B cell (primary cell): ENCODE measurements around the gene TNFRSF1A. TPM values are rescaled to one million over a fixed set of nuclear protein-coding genes. Genes with fewer than 3 reads are reported as not detected.

Source experiments
- ATAC-seq: fragments of 200-7000 bp; cut with Tn5 transposase; one replicate; pipeline ENCODE4 v1.10.0; 2021; ENCODE audit warnings: low read depth, mild to moderate bottlenecking, moderate number of reproducible peaks, moderate library complexity
- CTCF ChIA-PET: fragments of 350-600 bp; sonication (Branson Sonifier 250); formaldehyde crosslinking; loops from one replicate; lab custom pipeline; 2021; ENCODE audit warnings: antibody characterized with exemption, inconsistent platforms; lab: Charles Lee
- POLR2A ChIA-PET: fragments of 350-600 bp; sonication (Branson Sonifier 250); formaldehyde crosslinking; loops from one replicate; lab custom pipeline; 2021; ENCODE audit warnings: antibody characterized with exemption; lab: Charles Lee
- DNase-seq: peaks from one replicate; pipeline ENCODE4 v3.0.0; 2013
- H2AFZ ChIP-seq: 2 replicates; pipeline ENCODE4 v1.6.1; 2012; ENCODE audit warnings: mild to moderate bottlenecking, low read depth, low read length; ENCODE audit not compliant: insufficient read depth, poor library complexity, severe bottlenecking
- H3K27ac ChIP-seq, 2 donors: 1 replicate in 1 of 2; 2 replicates in 1 of 2; pipeline ENCODE4 v1.5.1; 2012 to 2013; ENCODE audit warnings: low read length in 2 of 2, mild to moderate bottlenecking in 2 of 2, moderate library complexity in 1 of 2
- H3K27me3 ChIP-seq, 4 experiments: fragments of 200-600 bp in 1 of 4; sonication (generic) in 1 of 4; replicated peaks in 1 of 4; 1 replicate in 2 of 4; 2 replicates in 2 of 4; pipeline versions ENCODE4 v1.6.1 to v1.7.0; 2013 to 2016; ENCODE audit warnings: low read length in 3 of 4, mild to moderate bottlenecking in 2 of 4, mixed read lengths in 1 of 4, moderate library complexity in 1 of 4; ENCODE audit not compliant: insufficient read depth in 4 of 4, control insufficient read depth in 3 of 4; ENCODE audit errors: control extremely low read depth in 1 of 4
- H3K36me3 ChIP-seq, 2 experiments: replicated peaks in 1 of 2; 1 replicate in 1 of 2; 2 replicates in 1 of 2; pipeline versions ENCODE4 v1.6.1 to v1.7.1; 2013; ENCODE audit warnings: low read length in 1 of 2; ENCODE audit not compliant: insufficient read depth in 2 of 2, control insufficient read depth in 1 of 2; ENCODE audit errors: control extremely low read depth in 1 of 2, extremely low read depth in 1 of 2
- H3K4me1 ChIP-seq, 2 donors: fragments of 200-600 bp in 1 of 2; sonication (generic) in 1 of 2; 1 replicate in 1 of 2; 2 replicates in 1 of 2; pipeline versions ENCODE4 v1.5.1 to v1.6.1; 2013 to 2017; ENCODE audit warnings: low read length in 2 of 2; ENCODE audit not compliant: control insufficient read depth in 2 of 2, insufficient read depth in 2 of 2
- H3K4me2 ChIP-seq: replicated peaks from 2 replicates; pipeline ENCODE3; 2012; ENCODE audit warnings: mild to moderate bottlenecking, low read depth, low read length; ENCODE audit not compliant: poor library complexity, severe bottlenecking
- H3K4me3 ChIP-seq, 5 experiments: fragments of 200-600 bp in 1 of 5; sonication (generic) in 1 of 5; 1 replicate in 3 of 5; 2 replicates in 2 of 5; pipeline versions ENCODE4 v1.5.1 to v1.7.0; 2011 to 2016; ENCODE audit warnings: low read length in 4 of 5, mild to moderate bottlenecking in 4 of 5, low read depth in 2 of 5, control low read depth in 1 of 5, moderate library complexity in 1 of 5; ENCODE audit not compliant: insufficient read depth in 1 of 5; ENCODE audit errors: control extremely low read depth in 1 of 5, extremely low read depth in 1 of 5
- H3K79me2 ChIP-seq: fragments of 200-600 bp; sonication (generic); one replicate; pipeline ENCODE4 v1.6.0; 2016; ENCODE audit warnings: low read length; ENCODE audit not compliant: control insufficient read depth, insufficient read depth
- H3K9ac ChIP-seq: fragments of 200-600 bp; sonication (generic); 2 replicates; pipeline ENCODE4 v1.6.1; 2017; ENCODE audit warnings: mild to moderate bottlenecking, low read length, moderate library complexity
- H3K9me3 ChIP-seq, 3 donors: one replicate each; pipeline versions ENCODE4 v1.6.1 to v1.7.1; 2013; ENCODE audit warnings: low read length in 2 of 3; ENCODE audit not compliant: control insufficient read depth in 2 of 3, insufficient read depth in 1 of 3; ENCODE audit errors: control extremely low read depth in 1 of 3
- H4K20me1 ChIP-seq: 2 replicates; pipeline ENCODE4 v1.6.0; 2012; ENCODE audit warnings: mild to moderate bottlenecking, low read length; ENCODE audit not compliant: insufficient read depth, control insufficient read depth, poor library complexity, severe bottlenecking
- H3K27ac Mint-ChIP-seq: one replicate; pipeline ENCODE4 v1.8.0; 2021; ENCODE audit warnings: mixed read lengths
- H3K27me3 Mint-ChIP-seq: one replicate; pipeline ENCODE4 v1.8.0; 2021; ENCODE audit warnings: mixed read lengths
- H3K4me1 Mint-ChIP-seq: one replicate; pipeline ENCODE4 v1.8.0; 2021; ENCODE audit warnings: mixed read lengths
- H3K4me3 Mint-ChIP-seq: one replicate; pipeline ENCODE4 v1.8.0; 2021; ENCODE audit warnings: mixed read lengths
- H3K9me3 Mint-ChIP-seq: one replicate; pipeline ENCODE4 v1.8.0; 2022; ENCODE audit warnings: mixed read lengths; ENCODE audit not compliant: insufficient read depth
- EZH2 ChIP-seq: IDR thresholded peaks from 2 replicates; pipeline ENCODE4 v1.6.1; 2012; ENCODE audit warnings: borderline replicate concordance, low read depth, mild to moderate bottlenecking, moderate library complexity, low read length; ENCODE audit not compliant: insufficient read depth, poor library complexity, severe bottlenecking
- WGBS: methylation state at CpG from one replicate; pipeline ENCODE4 v1.1.5; 2013; ENCODE audit warnings: missing lambda C conversion rate; ENCODE audit not compliant: insufficient coverage; 5-methylcytosine and 5-hydroxymethylcytosine counted together
- intact Hi-C: fragments of 100-400 bp; cut with micrococcal nuclease; formaldehyde crosslinking; loops from one replicate; pipeline ENCODE4 v1.10.0; 2022
- polyA plus RNA-seq: library from polyadenylated mRNA; depleted of rRNA; stranded (reverse); fragments of >200 nt; gene quantifications from 2 replicates; pipeline ENCODE4 v1.2.3, GENCODE V29; 2012
- total RNA-seq, 2 donors: library from RNA; stranded (reverse); fragments of 120-200 nt in 1 of 2; gene quantifications; 1 replicate in 1 of 2; 2 replicates in 1 of 2; pipeline versions ENCODE4 v1.2.3 to v1.2.4, GENCODE V29; 2013 to 2022
- TF ChIP-seq, protein P1 (sequence below): fragments of 200-600 bp; IDR thresholded peaks from one replicate; pipeline ENCODE4 v1.8.0; 2022; ENCODE audit warnings: antibody characterized with exemption, mild to moderate bottlenecking

Gene TNFRSF1A
- total and polyA plus RNA-seq, 2 donors (not counting 1 experiment from before 2014, with no cell fraction given), result 0.59 to 1.6 TPM

DNA sequence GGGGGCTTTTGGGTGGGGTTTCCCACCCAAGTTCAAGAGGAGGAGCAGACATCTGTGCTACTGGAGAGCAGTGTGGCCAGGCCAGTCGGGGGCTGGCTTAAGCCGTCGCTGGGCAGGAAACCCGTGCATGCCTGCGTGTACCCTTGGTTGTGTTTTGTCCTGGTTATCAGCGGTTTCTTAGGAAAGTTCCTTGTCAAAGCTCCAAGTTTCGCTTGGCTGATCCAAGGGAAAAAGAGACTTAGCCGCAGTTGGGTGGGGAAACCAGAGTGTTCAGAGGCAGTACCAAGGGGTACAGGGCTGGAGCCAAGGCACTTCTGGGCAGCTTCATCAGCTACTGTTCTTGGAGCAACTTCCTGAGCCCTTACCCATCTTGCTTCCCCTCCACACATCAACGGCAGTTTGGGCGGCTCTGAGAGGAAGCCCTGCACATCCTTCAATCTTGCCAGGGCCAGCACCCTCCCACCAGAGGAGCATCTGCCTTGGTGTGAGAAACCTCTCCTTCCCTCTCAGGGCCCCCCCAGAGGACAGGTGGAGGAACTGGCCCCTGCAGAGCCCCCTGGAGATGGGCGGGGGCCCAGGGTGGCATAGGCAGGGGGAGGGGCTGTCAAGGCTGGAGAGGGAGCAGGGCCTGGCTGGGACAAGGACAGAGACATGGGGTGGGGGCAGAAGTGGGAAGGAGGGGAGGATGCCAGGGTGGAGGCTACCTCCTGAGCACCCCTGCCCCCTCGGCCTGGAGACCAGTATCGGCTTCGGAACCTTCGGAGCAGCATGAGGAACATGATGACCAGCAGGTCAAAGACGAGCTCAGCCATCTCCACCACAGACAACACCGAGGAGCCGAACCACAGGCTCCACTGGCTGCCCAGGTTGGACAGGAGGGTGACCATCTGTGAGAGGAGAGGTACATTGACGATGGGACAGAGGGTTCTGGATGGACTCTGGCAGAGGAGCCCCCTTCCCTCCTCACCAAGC lies 5.8 kb upstream of the TNFRSF1A start:
- Histone ChIP-seq H3K27ac (no peak overlapping the region), H3K36me3 (no peaks in the 10 kb centered on the region), H3K4me2 (no peak overlapping the region), H3K4me3 (no peak overlapping the region), H2AFZ (no peak overlapping the region), H3K79me2 (no peaks in the 10 kb centered on the region), H3K9ac (no peak overlapping the region), H3K9me3 (peaks cover 0 to 20% (median 3%) of the 10 kb centered on the region in 3 donors), H4K20me1 (no peaks in the 10 kb centered on the region), H3K4me1 (peaks cover 4 to 13% of the 10 kb centered on the region in 2 donors), H3K27me3 (peaks cover 0 to 61% (median 40%) of the 10 kb centered on the region in 4 experiments)
- ChIA-PET POLR2A (no interaction called here), CTCF (no interaction called here)
- Mint-ChIP-seq H3K27me3 (peaks cover 68% of the 10 kb centered on the region), H3K27ac (no peak overlapping the region), H3K4me1 (no peaks in the 10 kb centered on the region), H3K9me3 (no peaks in the 10 kb centered on the region), H3K4me3 (no peak overlapping the region)
- no peak for ATAC-seq
- DNase-seq, result no peak
- WGBS, result 7% methylated on average over 11 of the region's 19 CpGs
- TF ChIP-seq, protein P1, sequence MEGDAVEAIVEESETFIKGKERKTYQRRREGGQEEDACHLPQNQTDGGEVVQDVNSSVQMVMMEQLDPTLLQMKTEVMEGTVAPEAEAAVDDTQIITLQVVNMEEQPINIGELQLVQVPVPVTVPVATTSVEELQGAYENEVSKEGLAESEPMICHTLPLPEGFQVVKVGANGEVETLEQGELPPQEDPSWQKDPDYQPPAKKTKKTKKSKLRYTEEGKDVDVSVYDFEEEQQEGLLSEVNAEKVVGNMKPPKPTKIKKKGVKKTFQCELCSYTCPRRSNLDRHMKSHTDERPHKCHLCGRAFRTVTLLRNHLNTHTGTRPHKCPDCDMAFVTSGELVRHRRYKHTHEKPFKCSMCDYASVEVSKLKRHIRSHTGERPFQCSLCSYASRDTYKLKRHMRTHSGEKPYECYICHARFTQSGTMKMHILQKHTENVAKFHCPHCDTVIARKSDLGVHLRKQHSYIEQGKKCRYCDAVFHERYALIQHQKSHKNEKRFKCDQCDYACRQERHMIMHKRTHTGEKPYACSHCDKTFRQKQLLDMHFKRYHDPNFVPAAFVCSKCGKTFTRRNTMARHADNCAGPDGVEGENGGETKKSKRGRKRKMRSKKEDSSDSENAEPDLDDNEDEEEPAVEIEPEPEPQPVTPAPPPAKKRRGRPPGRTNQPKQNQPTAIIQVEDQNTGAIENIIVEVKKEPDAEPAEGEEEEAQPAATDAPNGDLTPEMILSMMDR, result no peak
- no peak for TF ChIP-seq EZH2
- intact Hi-C loops, result no loop called here

DNA sequence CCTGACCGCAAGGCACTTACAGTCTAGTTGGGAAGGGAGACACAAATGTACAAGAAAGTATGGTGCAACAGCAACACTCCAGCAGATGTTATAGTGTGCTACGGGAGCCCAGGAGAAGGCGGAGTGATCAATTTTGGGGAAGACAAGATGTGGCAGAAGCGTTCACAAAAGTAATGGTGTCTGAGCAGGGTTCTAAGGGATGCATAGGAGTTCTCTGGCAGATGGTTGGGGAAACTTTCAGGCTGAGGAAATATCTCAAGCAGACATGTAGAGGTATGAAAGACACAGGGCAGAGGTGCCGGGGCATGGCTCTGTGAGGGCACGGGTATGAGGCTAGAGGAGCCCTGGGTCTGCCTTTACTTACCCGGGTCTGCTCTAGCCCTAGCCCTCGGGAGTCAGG lies 5.1 kb upstream of the TNFRSF1A start:
- Mint-ChIP-seq H3K4me1 (peaks cover 2% of the 10 kb centered on the region), H3K27ac (no peak overlapping the region), H3K4me3 (no peak overlapping the region), H3K9me3 (no peaks in the 10 kb centered on the region), H3K27me3 (peaks cover 68% of the 10 kb centered on the region)
- TF ChIP-seq, protein P1, result no peak
- TF ChIP-seq EZH2, result no peak
- no peak overlapping the region for H3K4me3 ChIP-seq
- peaks cover 0 to 20% (median 3%) of the 10 kb centered on the region in 3 donors for H3K9me3 ChIP-seq
- intact Hi-C loops, result no loop called here
- ChIA-PET CTCF (no interaction called here), POLR2A (no interaction called here)
- H3K36me3 ChIP-seq, result no peaks in the 10 kb centered on the region
- H4K20me1 ChIP-seq, result no peaks in the 10 kb centered on the region
- H3K27me3 ChIP-seq, result peaks cover 0 to 68% (median 47%) of the 10 kb centered on the region in 4 experiments
- peaks cover 5 to 16% of the 10 kb centered on the region in 2 donors for H3K4me1 ChIP-seq
- WGBS, result 92% methylated on average over 8 of the region's 8 CpGs
- no peaks in the 10 kb centered on the region for H3K79me2 ChIP-seq
- ATAC-seq (no peak), DNase-seq (no peak)
- H2AFZ ChIP-seq, result no peak overlapping the region
- H3K27ac ChIP-seq, result no peak overlapping the region
- H3K4me2 ChIP-seq, result no peak overlapping the region
- no peak overlapping the region for H3K9ac ChIP-seq
